Keratinocyte (primary cell): Measurements from ENCODE around the gene SEMA4A. TPM values are rescaled to one million over a fixed set of nuclear protein-coding genes. Genes with fewer than 3 reads are reported as not detected.

ENCODE experiments used
- DNase-seq: peaks from one replicate; pipeline ENCODE4 v3.0.0-alpha.2; 2011; ENCODE audit warnings: low read depth, missing footprints, low spot score
- FAIRE-seq: peaks from 2 replicates; lab custom pipeline; 2011; peaks lifted over from hg19 to GRCh38; lab: Jason Lieb, UNC
- H2AFZ ChIP-seq: 2 replicates; pipeline ENCODE4 v1.6.0; 2012; ENCODE audit warnings: low read length, control low read depth, inconsistent platforms; ENCODE audit not compliant: control insufficient read depth
- H3K27ac ChIP-seq: 2 replicates; pipeline ENCODE4 v1.5.1; 2011; ENCODE audit warnings: low read length; ENCODE audit not compliant: control insufficient read depth, insufficient read depth
- H3K27me3 ChIP-seq: 3 replicates; pipeline ENCODE4 v1.6.0; 2011; ENCODE audit warnings: low read length; ENCODE audit not compliant: control insufficient read depth, insufficient read depth; ENCODE audit errors: extremely low read depth
- H3K36me3 ChIP-seq, 2 experiments: 2 replicates in 1 of 2; 3 replicates in 1 of 2; pipeline ENCODE4 v1.5.1; 2011; ENCODE audit warnings: low read length in 2 of 2, mild to moderate bottlenecking in 1 of 2; ENCODE audit not compliant: control insufficient read depth in 2 of 2, insufficient read depth in 2 of 2; ENCODE audit errors: extremely low read depth in 1 of 2
- H3K4me1 ChIP-seq: 3 replicates; pipeline ENCODE4 v1.5.1; 2011; ENCODE audit warnings: low read length; ENCODE audit not compliant: control insufficient read depth, insufficient read depth; ENCODE audit errors: extremely low read depth
- H3K4me2 ChIP-seq: 3 replicates; pipeline ENCODE4 v1.6.0; 2011; ENCODE audit warnings: low read depth, low read length; ENCODE audit not compliant: control insufficient read depth, insufficient read depth; ENCODE audit errors: extremely low read depth
- H3K4me3 ChIP-seq, 3 experiments: fragments of 200-600 bp in 1 of 3; sonication (generic) in 1 of 3; 2 replicates in 2 of 3; 3 replicates in 1 of 3; pipeline ENCODE4 v1.5.1; 2011 to 2016; ENCODE audit warnings: low read length in 3 of 3, mild to moderate bottlenecking in 3 of 3, control low read depth in 2 of 3, inconsistent platforms in 1 of 3, low read depth in 1 of 3, mixed read lengths in 1 of 3, mixed run types in 1 of 3, moderate library complexity in 1 of 3; ENCODE audit not compliant: control insufficient read depth in 2 of 3, insufficient read depth in 2 of 3; ENCODE audit errors: extremely low read depth in 1 of 3
- H3K79me2 ChIP-seq: 2 replicates; pipeline ENCODE4 v1.6.0; 2012; ENCODE audit warnings: low read length; ENCODE audit not compliant: control insufficient read depth, insufficient read depth
- H3K9ac ChIP-seq: 3 replicates; pipeline ENCODE4 v1.6.0; 2011; ENCODE audit warnings: low read length; ENCODE audit not compliant: control insufficient read depth, insufficient read depth; ENCODE audit errors: extremely low read depth
- H3K9me1 ChIP-seq: 3 replicates; pipeline ENCODE4 v1.6.0; 2011; ENCODE audit warnings: low read length; ENCODE audit not compliant: control insufficient read depth, insufficient read depth; ENCODE audit errors: extremely low read depth
- H3K9me3 ChIP-seq: 2 replicates; pipeline ENCODE4 v1.5.1; 2012; ENCODE audit warnings: low read depth, low read length; ENCODE audit not compliant: control insufficient read depth
- H4K20me1 ChIP-seq: 3 replicates; pipeline ENCODE4 v1.6.0; 2011; ENCODE audit warnings: low read length; ENCODE audit not compliant: control insufficient read depth, insufficient read depth; ENCODE audit errors: extremely low read depth
- EZH2 ChIP-seq: IDR thresholded peaks from one replicate; pipeline ENCODE4 v1.6.1; 2012; ENCODE audit warnings: inconsistent platforms, mild to moderate bottlenecking, low read length, moderate library complexity
- dilution Hi-C: fragments of 300-500 bp; cut with MboI; formaldehyde crosslinking; loops from one replicate; pipeline ENCODE4 v1.7.0; 2020; ENCODE audit warnings: low sequenced_read_pairs; ENCODE audit not compliant: extremely low pct_ligation_motif_present
- polyA plus RNA-seq, 5 experiments: library from polyadenylated mRNA; depleted of rRNA in 3 of 5; stranded (reverse) in 3 of 5; stranded (forward) in 1 of 5; unstranded in 1 of 5; fragments of >200 nt; gene quantifications; 1 replicate in 1 of 5; 2 replicates in 3 of 5; 3 replicates in 1 of 5; pipeline versions ENCODE4 v1.2.1 to v1.2.3, GENCODE V29; 2011 to 2012; ENCODE audit warnings: missing spikeins in 2 of 5, low read depth in 1 of 5, low replicate concordance in 1 of 5
- TF ChIP-seq, protein P1 (sequence below), 3 experiments: IDR thresholded peaks in 1 of 3; conservative IDR thresholded peaks in 1 of 3; optimal IDR thresholded peaks in 1 of 3; 2 replicates in 2 of 3; 3 replicates in 1 of 3; pipeline versions ENCODE3 to v1.5.1; 2011; ENCODE audit warnings: low read length in 3 of 3, mild to moderate bottlenecking in 3 of 3, moderate library complexity in 2 of 3, control low read depth in 1 of 3, inconsistent platforms in 1 of 3; ENCODE audit not compliant: insufficient read depth in 2 of 3; ENCODE audit errors: extremely low read depth in 1 of 3

Gene SEMA4A
- polyA plus RNA-seq, 1 donor (not counting 4 experiments of a cell fraction or from before 2014, with no cell fraction given): 7.9 TPM

DNA sequence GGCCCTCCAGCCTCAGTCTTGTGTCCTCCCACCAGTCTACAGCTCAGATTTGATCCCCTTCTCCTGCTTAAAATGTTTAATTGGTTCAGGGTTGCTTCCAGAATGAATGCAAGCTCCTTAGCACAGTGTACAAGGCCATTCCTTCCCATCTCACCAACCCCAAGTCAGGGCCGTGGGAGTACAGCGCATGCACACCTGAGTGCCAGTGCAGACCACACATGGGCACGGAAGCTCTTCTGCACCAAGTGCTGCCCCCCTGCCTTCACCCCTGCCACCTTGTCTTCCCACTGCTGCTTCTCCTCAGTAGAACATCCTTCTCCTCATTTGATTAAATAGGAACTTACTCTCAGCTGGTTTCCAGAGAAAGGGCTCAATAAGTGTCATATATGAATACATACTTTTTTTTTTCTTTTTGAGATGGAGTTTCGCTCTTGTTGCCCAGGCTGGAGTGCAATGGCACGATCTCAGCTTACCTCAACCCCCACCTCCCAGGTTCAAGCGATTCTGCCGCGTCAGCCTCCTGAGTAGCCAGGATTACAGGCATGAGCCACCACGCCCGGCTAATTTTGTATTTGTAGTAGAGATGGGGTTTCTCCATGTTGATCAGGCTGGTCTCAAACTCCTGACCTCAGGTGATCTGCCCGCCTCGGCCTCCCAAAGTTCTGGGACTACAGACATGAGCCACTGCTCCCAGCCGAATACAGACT lies 68.8 kb downstream of the SEMA4A start:
- Histone ChIP-seq H3K4me1 (peaks cover 25% of the 10 kb centered on the region), H3K4me3 (no peak overlapping the region), H3K27me3 (no peaks in the 10 kb centered on the region), H3K9ac (no peak overlapping the region), H3K9me1 (no peaks in the 10 kb centered on the region), H3K36me3 (peaks cover 6 to 17% of the 10 kb centered on the region in 2 experiments), H3K79me2 (peaks cover 4% of the 10 kb centered on the region), H3K9me3 (no peaks in the 10 kb centered on the region), H2AFZ (no peak overlapping the region), H3K4me2 (no peak overlapping the region), H4K20me1 (no peaks in the 10 kb centered on the region), H3K27ac (no peak overlapping the region)
- dilution Hi-C loops: no loop called here
- no peak for FAIRE-seq
- no peak for TF ChIP-seq EZH2
- TF ChIP-seq, protein P1, sequence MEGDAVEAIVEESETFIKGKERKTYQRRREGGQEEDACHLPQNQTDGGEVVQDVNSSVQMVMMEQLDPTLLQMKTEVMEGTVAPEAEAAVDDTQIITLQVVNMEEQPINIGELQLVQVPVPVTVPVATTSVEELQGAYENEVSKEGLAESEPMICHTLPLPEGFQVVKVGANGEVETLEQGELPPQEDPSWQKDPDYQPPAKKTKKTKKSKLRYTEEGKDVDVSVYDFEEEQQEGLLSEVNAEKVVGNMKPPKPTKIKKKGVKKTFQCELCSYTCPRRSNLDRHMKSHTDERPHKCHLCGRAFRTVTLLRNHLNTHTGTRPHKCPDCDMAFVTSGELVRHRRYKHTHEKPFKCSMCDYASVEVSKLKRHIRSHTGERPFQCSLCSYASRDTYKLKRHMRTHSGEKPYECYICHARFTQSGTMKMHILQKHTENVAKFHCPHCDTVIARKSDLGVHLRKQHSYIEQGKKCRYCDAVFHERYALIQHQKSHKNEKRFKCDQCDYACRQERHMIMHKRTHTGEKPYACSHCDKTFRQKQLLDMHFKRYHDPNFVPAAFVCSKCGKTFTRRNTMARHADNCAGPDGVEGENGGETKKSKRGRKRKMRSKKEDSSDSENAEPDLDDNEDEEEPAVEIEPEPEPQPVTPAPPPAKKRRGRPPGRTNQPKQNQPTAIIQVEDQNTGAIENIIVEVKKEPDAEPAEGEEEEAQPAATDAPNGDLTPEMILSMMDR (optimal IDR thresholded peaks at IDR 0.05 in 1 of 3, IDR thresholded peaks at IDR 0.05 in 1 of 3, conservative IDR thresholded peaks at IDR 0.05 in 1 of 3; ENCODE audit: extremely low read depth in 1 of 3, insufficient read depth in 2 of 3, low read length in 3 of 3): no peak
- DNase-seq: no peak

DNA sequence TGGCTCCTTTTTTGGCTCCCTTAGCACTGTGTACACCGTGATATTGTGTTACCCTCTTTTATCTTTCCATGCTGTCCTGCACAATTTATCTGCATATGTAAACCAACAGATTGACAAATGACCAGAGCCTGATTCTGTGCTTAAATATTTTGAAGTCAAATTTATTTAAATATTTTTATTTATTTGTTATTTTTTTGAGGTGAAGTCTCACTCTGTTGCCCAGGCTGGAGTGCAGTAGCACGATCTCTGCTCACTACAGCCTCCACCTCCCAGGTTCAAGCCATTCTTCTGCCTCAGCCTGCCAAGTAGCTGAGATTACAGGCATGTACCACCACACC lies 72.3 kb downstream of the SEMA4A start:
- H4K20me1 ChIP-seq: no peaks in the 10 kb centered on the region
- H3K9me1 ChIP-seq: no peaks in the 10 kb centered on the region
- TF ChIP-seq, protein P1 (optimal IDR thresholded peaks at IDR 0.05 in 1 of 3, IDR thresholded peaks at IDR 0.05 in 1 of 3, conservative IDR thresholded peaks at IDR 0.05 in 1 of 3; ENCODE audit: extremely low read depth in 1 of 3, insufficient read depth in 2 of 3, low read length in 3 of 3): no peak
- TF ChIP-seq EZH2: no peak
- peaks cover 10% of the 10 kb centered on the region for H3K4me1 ChIP-seq
- no peaks in the 10 kb centered on the region for H3K27me3 ChIP-seq
- no peak overlapping the region for H3K4me2 ChIP-seq
- no peak overlapping the region for H3K4me3 ChIP-seq
- no peak for DNase-seq
- H3K36me3 ChIP-seq: peaks cover 11 to 17% of the 10 kb centered on the region in 2 experiments
- no peak overlapping the region for H2AFZ ChIP-seq
- no peak overlapping the region for H3K27ac ChIP-seq
- no peaks in the 10 kb centered on the region for H3K79me2 ChIP-seq
- no peak for FAIRE-seq
- no peaks in the 10 kb centered on the region for H3K9me3 ChIP-seq
- H3K9ac ChIP-seq: no peak overlapping the region
- dilution Hi-C loops: no loop called here
